Stimulated activated CD8-positive, alpha-beta memory T cell treated with anti-CD3 and anti-CD28 coated beads, Interleukin-4, amount 100 ng/mL, for 4 hours (primary cell): ENCODE measurements around the gene CDK5R1.

ENCODE experiments used
- DNase-seq, 2 donors: peaks; one replicate each; pipeline ENCODE4 v3.0.0-alpha.2; 2020; ENCODE audit warnings: low read depth in 2 of 2, low spot score in 1 of 2

CDK5R1 gene

DNA sequence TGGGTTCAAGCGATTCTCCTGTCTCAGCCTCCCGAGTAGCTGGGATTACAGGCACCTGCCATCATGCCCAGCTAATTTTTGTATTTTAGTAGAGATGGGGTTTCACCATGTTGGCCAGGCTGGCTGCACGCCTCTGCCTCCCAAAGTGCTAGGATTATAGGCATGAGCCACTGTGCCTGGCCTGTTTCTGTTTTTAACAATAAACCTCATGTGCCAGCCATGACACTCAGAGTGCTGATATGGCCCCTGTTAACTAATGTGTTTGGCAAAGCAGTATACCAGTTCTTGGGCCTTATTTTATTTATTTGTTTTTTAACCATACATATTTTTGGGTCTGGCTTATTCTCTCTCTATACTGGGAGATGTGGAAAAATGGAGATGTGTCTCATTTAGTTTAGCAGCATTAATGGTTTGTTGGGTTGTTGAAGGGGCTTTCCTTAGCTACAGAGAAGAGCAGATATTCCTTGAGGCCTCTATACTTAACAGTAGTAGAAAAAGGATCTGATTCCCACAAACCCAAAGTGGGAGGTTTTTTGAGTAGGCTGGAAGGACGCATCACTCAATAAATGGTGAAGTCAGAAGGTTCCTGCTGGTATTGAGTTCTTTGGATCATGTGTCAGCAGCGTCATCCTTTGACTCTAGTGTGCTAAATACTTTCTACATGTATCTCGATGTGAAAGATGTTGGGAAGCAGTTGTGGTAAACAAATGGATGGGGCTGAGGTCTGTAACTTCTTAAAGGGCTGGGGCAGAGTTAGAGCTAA, 16.2 kb upstream of the CDK5R1 start:
- DNase-seq, result no peak

DNA sequence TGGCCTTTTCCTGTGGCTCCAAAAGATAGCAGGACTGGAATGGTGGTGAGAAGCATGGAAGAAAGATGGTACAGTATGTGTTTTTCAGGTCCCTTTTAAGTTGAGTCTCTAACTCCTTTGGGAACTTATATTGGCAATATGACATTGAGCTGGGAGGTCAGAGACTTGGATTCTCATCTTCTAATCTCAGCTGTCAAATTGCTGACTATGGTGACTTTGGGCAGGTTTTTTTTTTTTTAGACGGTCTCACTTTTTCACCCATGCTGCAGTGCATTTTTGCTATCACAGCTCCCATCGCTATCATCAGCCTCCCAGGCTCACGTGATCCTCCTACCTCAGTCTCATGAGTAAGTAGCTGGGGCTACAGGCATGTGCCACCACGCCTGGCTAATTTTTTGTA, 15.1 kb upstream of the CDK5R1 start:
- DNase-seq, result no peak

DNA sequence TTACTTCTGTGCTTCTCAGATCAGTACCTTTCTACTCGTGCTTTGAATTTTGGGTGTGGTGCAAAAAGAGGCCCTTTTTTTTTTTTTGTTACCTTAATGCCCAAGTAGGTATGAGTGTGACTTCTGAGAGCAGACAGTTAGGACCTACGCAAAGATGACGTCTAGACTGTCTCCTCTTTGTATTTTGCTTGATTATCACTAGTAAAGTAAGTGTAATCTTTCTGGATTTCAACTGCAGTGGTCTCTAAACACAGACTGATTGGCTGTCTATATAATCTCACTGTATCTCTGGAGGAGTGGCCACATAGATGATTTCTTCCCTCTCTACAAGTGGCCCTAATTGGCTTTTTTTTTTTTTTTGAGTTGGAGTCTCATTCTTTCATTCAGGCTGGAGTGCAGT, 11.5 kb upstream of the CDK5R1 start:
- no peak for DNase-seq

DNA sequence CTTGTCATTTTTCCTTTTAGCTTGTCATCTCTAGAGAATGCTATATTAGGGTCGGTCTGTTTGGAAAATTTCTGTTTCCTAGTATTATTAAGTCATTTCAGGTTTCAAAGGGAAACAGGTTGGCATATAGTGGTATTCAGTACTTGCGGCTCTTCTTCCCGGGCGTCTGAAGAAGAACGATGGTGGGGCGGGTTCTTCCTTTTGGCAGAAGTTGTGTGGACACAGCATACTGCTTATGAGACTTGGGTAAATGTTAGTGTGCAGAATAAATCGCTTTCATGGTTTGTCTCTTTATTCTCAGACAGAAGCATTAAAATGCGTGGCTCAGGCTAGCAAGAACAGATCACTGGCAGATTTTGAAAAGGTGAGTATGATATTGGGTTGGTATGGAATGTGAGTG, 9.6 kb upstream of the CDK5R1 start:
- DNase-seq, result no peak

DNA sequence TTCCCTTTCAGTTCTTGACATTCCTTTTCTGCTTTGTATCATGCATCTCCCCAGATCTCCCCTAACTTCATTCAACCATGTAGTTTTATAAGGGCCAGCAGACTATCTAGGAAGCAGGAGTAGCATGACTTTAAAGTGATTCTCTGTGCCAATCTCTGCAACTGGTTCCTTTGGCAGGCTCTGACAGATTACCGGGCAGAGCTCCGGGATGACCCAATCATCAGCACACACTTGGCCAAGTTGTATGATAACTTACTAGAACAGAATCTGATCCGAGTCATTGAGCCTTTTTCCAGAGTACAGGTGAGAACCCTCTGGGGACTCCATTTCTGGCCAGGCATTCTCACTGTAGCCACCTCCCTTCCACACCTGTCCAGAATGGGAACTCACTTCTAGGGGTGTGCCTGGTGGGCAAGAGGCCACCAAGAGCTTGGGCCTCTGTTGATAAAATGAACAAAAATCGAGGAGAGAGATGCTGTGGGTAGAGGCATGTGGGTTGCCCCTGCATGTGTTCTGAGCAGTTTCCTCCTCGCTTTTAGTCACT, 7.6 kb upstream of the CDK5R1 start:
- DNase-seq, result no peak

DNA sequence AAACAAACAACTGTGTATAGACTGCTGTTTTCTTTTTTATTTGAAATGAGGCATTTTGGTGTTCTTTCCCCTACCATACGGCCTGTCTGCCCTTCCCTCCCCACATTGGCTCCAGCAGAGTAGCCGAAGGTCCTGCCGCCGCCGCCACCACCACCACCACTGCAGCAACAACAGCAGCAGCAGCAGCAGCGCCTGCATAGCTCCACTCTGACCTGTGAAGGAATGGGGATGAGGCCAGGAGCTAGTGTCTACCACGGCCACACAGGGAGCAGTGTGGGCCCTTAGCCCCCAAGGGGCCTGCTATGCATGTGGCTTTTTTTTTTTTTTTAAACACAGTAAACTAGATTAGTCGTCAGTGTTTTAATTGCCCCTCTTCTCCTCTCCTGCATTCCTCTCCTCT, 5.6 kb upstream of the CDK5R1 start:
- no peak for DNase-seq

DNA sequence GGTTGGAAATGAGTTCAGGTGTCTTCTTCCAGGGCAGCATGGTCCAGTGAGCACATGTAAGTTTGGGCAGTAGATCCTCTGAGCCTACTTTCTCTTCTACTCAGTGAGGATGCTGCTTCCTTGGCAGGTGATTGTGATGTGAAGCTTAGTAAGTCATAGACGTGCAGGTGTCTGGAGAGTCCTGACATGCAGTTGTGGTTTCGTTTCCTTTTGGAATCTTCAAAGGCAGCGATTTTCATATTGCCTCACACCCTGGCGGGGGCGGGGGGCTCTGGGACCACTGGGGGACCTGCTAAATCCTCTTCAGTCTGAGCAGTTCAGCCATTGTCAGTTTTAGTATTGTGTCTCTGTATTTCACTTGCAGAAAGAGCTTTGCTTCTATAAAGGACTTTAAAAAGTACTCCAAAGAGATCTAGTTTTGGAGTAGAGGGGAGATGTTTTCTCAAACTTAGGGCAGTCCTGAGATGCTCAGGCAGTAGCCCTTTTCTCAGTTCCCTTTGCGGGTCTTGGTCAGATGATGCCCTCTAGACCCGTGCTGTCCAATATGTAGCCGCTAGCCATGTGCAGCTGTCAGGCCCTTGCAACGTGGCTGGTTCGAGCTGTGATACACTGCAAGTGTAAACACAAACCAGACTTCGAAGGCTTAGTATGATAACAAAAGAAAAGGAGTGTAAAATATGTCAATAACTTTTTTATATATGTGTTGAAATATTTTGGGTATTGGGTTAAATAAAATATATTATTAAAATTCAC, 4.0 kb upstream of the CDK5R1 start:
- DNase-seq, result no peak

DNA sequence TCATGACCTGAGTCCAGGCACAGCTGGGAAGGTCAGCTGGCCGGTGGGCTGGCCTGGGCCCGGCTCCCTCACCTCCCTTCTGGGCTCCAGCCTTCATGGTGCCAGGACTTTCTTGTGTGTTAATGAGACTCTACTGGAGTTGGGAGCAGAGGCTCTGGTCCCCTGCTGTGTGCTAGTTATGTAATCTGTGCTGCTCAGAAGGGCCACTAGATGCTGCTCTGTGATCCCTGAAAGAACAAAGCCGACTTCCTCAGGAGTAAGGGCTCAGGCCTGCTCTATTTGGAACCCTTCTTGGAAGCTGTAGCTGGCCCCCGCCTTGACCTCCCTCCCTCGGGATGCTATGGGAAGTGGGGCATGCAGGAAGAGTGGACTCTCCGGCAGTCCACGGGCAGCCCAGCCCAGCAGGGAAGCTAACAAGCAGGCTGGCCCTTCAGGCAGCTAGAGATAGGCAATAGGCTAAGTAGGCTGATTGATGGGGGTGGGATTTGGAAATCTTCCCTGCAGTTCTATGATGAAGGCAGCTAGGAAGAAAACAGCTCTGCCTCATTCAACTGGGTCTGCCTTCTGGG, 3.3 kb upstream of the CDK5R1 start:
- no peak for DNase-seq

DNA sequence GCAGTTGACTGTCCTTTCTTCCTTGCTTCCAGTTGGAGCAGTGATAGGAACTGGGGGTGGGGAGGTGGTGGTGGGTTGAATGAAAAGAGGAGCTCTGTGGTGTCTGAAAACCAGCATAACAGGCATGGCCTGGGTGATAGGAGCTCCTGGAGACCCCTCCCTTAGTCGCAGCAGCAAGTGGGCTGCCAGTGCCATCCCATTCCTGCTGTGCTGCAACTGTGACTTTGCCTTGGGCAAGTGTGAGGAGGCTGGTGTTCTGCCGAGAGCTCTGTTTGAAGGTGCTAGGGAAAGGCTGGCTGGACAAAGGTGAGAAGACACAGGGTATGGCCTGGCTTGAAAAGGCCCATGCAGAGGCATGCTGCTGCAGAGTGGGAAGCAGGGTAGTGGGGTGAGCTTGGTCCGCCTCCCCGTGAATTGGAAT, 2.7 kb upstream of the CDK5R1 start:
- DNase-seq, result no peak

DNA sequence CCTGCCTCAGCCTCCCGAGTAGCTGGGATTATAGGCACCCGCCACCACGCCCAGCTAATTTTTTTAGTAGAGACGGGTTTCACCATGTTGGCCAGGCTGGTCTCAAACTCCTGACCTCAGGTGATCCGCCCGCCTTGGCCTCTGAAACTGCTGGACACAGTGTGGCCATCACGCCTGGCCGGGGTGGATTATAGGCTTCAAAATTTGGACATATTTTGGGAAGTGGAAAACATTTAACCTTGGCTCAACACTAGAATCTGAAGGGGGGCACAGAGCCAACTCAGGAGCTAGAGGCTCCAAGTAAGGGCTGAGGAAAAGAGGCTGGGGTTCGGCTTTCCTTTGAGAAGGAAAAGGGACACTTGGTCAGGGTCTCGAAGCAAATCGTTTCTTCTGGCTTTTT, 2.2 kb upstream of the CDK5R1 start:
- no peak for DNase-seq

DNA sequence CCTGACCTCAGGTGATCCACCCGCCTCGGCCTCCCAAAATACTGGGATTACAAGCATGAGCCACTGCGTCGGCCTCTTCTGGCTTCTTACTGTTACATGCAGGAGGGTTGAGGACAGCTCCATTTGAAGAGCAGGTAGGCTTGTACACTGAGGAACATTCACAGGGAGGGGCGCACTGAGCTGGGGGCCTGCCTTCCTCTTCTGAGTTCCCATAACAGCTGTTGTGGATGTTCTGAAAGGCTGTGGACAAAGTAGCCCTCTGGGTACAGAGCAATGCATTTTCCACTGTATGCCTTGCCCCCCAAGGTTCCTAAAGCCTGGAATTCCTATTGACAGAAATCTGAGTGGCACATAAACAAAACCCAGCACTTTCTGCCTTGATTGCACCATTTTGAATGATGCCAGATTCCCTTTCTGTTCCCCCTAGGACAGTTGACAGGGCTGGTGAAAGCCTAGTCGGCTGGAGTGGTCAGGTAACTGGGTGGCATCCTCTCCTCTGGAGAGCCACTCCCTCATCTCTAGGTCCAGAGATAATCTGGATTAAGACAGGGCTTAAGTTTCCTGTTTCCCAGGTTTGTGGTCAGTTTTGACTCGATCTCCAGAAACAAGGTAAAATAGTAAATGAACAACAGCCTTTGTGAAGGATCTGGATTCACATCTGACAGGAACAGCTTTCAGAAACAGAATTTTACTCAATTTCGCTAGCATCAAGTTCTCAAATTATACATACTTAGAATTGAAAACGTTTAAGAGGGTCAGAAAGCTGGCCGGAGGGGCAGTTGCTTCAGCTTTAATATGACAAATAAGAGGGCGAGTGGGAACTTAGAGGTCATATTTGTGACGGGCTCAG, 1.3 kb upstream of the CDK5R1 start:
- no peak for DNase-seq

DNA sequence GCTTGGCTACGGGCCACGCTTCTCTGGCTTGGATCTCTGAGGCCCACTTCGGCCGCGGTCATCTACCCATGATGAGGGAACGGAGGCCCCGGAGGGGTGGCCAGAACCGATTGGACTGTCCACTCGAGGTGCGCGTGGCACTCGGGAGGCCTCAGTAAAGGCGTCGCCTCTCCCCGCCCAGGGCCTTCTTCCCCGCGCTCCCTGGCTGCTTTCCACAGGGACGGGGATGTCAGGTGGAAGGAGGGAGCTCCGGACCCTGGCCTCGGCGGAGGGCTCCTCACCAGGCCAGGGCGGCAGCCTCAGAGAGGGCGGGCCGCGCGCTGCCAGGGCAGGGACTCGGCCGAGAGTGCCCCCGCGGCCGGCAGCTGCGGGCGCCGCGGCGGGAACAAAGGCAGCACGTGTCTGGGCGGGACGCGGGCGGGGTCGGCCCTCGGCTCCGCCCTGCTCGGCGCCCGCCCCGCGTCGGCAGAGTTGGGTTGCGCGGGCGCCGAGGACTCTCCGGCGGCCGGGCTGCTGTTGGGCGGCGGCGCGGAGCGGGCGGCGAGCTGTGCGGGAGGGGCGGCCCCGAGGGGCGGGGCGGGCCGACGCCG, 587 bp upstream of the CDK5R1 start:
- DNase-seq, result peak in 1 of 2 donors; percentile 37

DNA sequence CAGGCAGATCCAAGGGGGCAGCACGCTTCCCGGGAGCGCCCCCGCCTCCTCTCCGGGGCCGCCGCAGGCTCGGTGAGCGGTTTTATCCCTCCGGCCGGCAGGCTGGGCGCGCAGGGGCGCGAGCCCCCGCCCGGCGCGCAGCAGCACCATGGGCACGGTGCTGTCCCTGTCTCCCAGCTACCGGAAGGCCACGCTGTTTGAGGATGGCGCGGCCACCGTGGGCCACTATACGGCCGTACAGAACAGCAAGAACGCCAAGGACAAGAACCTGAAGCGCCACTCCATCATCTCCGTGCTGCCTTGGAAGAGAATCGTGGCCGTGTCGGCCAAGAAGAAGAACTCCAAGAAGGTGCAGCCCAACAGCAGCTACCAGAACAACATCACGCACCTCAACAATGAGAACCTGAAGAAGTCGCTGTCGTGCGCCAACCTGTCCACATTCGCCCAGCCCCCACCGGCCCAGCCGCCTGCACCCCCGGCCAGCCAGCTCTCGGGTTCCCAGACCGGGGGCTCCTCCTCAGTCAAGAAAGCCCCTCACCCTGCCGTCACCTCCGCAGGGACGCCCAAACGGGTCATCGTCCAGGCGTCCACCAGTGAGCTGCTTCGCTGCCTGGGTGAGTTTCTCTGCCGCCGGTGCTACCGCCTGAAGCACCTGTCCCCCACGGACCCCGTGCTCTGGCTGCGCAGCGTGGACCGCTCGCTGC, 832 bp downstream of the CDK5R1 start:
- no peak for DNase-seq

DNA sequence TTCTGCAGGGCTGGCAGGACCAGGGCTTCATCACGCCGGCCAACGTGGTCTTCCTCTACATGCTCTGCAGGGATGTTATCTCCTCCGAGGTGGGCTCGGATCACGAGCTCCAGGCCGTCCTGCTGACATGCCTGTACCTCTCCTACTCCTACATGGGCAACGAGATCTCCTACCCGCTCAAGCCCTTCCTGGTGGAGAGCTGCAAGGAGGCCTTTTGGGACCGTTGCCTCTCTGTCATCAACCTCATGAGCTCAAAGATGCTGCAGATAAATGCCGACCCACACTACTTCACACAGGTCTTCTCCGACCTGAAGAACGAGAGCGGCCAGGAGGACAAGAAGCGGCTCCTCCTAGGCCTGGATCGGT, 1.4 kb downstream of the CDK5R1 start:
- no peak for DNase-seq

DNA sequence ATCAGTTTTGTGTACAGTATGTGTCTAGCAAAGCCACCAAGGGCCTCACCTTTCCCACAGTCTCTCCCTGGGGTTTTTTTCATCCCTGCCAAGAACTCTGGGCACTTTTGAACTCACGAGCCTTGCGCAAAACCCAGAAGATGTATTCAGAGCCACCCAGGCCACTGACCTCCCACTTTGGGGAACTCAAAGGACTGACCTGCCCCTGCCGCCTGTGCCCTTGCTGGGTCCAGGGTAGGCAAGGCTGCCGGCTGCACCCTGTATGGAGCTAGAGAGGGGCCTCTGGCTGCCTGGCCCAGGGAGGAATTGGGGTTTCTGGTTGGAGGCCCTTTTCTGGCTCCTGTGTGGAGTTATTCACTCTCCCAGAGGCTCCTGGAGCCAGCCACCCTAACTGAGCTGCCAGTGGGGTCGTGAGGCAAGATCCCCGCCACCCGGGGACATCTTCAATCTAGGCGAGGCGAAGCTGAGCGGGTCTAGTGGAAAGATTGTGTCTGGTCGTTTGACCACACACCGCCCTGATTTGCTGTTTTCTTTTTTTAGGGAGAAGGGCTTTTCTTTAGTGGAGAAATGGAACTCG, 1.9 kb downstream of the CDK5R1 start:
- no peak for DNase-seq

DNA sequence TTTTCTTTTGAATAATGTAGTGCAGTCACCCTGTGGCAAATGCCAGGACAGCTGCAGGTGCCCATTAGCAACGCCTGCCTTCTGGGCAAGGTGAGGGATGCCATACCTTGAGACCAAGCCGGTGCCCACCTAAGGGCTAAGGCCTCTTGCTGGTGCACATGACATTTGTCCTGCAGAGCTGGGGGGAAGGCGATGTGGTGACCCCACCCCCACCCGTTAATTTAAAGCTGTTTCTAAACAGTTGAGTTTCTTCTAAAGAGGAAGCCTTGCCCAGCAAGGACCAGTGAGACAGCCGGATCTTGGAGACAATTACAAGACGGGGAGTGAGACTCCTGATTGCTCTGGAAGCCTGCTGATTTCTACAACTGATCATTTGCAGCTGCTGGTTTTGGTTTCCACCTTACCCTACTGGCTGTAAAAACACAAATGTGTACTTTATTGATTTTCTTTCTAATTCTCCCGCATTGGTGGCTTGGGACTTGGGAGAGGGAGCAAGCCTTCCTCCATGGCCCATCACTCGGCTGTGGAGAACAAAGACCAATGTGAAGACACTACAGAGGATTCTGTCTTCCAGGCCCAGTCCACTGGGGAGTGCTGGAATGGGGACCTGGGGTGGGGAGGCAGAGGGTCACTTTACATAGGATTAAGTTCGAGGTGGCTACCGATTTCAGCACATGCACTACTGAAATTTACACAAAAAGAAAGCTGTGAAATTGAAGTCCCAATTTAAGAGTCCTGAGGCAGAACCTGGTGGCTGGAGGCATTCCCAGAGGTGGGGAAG, 2.7 kb downstream of the CDK5R1 start:
- no peak for DNase-seq

DNA sequence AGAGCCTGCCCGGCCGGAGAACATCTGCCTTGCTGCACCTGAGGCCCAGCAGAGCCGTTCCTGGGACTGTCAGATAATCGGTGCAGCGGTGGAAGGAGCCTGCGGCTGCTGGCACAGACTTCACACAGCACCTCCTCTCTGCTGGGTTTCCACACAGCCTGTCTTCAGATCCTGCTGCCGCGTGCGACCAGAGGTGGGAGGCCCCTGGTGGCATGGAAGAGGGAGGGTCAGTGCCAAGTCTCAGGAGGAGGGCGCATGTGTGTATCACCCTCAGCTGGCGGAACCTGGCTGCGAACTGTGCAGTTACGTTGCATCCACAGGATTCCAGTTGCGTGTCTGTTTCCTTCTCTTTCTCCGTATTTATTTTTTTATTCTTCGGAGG, 3.3 kb downstream of the CDK5R1 start:
- no peak for DNase-seq

DNA sequence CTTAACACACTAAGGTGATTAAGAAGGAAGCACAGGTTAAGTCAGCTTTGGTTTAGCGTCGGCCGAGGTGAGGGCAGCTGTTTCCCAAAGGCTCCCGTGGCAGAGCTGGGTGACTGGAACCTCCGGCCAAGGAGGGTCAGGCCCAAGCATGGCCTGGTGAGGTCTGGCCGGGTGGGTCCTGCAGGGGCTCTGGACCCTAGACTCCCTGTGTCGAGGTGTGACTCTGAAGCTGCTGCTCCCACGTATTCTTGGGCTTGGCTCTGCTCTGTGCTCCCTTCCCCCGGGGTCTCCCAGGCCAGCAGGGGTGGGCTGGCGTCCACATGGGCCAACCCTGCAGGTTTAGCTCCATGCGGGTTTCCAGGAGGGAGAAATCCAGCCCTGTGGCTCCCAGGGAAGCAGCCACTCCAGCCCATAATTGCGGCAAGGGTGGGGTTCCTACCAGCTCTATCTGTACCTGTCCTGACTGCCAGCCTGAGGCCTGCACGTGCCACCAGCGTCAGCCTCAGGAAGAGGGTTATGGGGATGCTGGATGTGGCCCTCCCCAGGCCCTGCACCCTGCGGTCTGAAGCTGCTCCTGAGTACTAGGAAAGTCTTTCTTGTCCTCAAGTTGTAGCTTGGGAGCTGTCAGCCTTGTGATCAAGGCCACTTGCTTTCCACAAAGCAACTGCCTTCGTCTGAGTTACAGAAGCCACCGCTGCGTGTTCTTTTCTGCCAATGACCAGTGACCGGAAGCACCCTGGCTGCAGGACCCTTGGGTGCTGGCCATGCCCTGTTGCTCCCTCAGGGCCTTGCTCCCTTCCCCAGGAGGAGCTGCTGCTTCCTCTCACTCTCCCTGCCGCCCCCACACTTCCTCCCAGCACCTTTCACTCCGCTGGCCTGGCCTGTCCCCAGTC, 4.8 kb downstream of the CDK5R1 start:
- DNase-seq, result no peak
